CD4-positive, alpha-beta T cell treated with Interleukin-10 for 1 hour (primary cell): Measurements from ENCODE around the gene RACK1.
"Not testable (repeated sequence)": the region's sequence is repeated elsewhere in the genome, so short reads cannot be mapped to it uniquely, and the experiment has no call there.

Experiments used
- DNase-seq: peaks from one replicate; pipeline ENCODE4 v3.0.0-alpha.2; 2020

RACK1 gene

DNA sequence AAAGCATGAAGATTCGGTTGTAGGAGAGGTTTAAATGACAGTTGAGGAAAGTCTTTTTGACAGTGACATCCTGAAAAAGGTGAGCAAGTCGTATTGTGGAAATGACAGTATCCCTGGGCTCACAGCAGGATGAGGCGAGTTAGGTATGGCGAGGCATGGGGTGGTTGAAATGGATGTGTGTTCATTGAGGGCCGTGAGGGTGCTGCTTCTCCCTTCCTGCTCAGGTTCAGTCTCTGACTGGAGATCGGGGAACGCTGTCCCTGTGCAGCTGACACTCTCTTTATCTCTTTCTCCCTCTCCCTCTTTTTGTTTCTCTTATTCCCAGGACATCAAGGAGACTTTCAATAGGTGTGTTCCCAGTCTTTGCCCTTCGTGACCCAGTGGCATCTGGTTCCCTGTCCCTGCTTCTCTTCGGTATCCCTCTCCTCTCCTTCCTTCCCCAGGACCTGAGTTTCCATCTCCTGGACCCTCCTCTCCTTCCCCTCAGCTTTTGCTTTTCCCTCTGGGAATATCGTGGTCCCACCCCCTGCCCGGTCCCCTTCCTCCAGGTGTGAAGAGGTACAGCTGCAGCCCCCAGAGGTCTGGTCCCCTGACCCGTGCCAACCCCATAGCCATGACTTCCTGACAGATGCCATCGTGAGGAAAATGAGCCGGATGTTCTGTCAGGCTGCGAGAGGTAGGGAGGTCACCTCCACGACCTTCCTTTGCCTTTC, 10.5 kb downstream of the RACK1 start:
- no peak for DNase-seq

GRCh38 chr5:181232593-181232992, 11.1 kb downstream of the RACK1 start:
- no peak for DNase-seq

DNA sequence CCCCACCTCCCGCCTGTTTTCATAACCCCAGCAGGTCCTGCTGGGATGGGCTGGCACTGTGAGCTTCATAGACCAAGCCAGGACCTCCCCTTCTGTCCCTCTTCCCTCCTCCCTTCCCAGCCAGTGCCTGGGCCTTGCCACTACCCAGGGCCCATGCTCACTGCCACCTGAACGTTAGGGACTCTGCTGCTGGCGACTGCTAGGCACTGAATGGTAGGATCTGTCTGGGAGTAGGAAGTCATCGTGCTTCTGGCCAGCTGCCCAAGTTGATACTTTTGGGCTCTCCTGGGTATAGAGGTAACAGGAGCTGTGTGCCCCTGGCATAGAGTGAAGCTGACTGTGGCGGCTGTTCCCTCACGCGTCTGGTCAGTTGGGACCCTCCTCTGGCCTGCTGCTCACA, 12.3 kb downstream of the RACK1 start:
- no peak for DNase-seq

DNA sequence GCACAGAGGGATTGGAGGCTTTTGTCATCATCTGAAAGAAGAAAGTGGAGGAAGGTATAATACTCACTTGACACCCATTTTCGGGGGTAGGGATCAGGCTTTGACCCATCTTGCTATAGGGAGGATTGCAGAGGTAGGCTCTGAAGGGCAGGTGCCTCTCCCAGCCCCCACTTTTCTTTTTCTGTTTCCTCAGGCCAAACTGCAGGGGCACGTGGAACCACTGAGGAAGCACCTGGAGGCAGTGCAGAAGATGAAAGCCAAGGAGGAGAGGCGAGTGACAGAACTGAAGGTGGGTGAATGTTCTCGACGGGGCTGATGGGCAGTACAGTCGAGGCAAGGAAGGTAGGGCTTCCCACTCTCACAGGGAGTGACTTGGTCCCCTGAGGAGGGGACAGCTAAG, 13.2 kb downstream of the RACK1 start:
- no peak for DNase-seq

DNA sequence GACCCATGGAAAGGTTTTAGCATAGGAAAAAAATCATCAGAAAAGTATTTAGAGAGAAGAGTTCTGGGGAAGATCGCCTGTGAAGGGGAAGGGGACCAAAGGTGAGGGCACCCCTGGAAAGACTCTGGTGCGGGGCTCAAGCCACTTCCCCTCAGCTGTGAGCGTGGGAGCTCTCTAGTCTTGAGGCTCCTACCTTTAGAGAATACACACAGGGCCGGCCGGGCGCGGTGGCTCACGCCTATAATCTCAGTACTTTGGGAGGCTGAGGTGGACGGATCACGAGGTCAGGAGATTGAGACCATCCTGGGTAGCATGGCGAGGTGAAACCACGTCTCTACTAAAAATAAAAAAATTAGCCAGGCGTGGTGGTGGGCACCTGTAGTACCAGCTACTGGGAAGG, 13.7 kb downstream of the RACK1 start:
- DNase-seq = no peak

DNA sequence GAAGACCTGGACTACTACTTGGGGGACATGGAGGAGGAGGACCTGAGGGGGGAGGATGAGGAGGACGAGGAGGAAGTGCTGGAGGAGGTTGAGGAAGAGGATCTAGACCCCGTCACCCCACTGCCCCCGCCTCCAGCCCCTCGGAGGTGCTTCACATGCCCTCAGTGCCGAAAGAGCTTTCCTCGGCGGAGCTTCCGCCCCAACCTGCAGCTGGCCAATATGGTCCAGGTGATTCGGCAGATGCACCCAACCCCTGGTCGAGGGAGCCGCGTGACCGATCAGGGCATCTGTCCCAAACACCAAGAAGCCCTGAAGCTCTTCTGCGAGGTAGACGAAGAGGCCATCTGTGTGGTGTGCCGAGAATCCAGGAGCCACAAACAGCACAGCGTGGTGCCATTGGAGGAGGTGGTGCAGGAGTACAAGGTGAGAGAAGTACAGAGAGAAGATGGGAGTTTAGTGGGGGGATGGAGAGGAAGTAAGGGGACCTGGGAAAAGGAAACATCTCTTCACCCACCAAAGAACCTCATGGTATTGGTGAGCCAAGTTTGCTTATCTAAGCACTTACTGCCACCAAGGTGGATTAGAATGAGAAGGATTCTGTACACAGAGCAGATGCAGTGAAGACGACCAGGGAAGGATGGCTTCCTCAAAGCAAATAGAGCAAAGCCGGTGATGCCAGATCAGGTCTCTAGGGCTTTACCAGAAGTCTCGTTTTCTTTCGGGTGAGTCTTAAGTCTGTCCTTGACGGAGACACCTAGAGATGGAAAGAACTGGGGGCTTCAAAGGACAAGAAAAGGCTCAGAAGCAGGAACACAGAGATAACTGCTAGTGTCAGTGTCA, 19.1 kb downstream of the RACK1 start:
- peak; percentile 55 for DNase-seq

- no peak for DNase-seq
Observed at GRCh38 chr5:181223729-181224389, 19.8 kb downstream of the RACK1 start.

GRCh38 chr5:181223058-181223728, 20.5 kb downstream of the RACK1 start, which contains the start of gene TRIM41:
TSS of gene TRIM41 (plus strand) at chr5:181223281. CDS start at chr5:181224000, 719 bp downstream.
- peak; percentile 98 for DNase-seq

DNA sequence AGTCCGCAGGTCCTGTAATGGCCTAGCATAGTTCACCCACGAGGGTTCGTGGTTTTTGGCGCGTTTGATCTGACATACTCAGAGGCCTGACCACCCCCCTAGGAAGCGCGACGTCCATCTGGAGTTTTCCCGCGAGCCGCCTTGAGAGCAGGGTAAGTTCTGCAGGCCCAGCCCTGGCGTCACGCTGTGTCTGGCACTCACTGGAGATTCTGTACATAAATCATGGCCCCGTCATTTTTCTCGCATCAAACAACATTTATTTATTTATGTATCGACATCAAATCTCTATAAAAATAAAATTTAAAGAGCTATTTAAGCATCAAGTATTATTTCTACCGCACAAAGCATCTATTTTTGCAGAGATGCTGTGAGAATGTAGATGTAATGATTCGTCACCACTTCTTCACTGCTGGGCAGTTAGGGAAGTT, 21.1 kb downstream of the RACK1 start:
- no peak for DNase-seq

GRCh38 chr5:181221792-181222629, 21.7 kb downstream of the RACK1 start:
- peak; percentile 97 for DNase-seq

GRCh38 chr5:181221105-181221791, 22.5 kb downstream of the RACK1 start:
- DNase-seq = peak; percentile 76

- DNase-seq = no peak
Observed at GRCh38 chr5:181220178-181220515, 23.6 kb downstream of the RACK1 start.

DNA sequence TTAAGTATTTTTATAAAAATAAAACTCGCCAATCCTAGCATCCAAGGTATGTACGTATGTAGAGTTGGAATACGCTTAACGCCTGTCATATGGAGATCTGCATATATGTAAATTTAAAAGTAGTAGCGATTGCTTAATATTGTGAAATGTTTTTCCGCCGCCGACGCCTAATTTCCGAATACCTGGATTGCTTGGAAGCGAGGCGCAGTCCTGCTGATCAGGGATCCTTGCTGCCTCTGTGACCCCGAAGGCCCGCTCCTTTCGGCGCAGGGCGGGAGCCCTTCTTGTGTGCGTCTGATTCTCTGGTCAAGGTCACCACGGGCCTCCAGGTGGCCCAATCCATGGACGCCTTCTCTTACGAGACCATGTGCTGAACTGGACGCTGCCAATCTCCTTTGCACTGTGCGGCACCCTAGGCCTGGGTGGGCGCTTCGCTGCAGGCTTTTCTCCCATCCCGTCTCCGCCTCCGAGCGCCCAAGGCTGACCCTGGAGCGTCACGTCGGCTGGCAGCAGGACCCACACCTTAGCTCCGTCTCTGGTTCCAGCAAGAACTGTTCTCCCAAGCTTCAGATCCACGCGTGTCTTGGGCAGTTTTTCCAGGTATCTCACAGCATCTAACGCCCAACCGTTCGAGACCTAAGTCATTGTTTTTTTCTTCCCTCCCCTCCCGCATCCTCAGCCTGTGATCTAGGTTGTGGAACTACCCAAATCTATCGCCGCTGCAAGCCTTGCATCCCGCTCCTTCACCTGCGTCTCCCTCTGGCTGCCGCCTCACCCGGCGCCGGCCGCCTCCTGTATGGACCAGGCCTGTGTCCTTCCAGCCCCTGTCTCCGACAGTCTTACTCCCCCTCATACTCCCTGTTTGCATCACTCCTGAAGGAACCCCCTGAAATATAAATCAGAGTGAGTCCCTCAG, 24.2 kb downstream of the RACK1 start:
- DNase-seq = no peak

DNA sequence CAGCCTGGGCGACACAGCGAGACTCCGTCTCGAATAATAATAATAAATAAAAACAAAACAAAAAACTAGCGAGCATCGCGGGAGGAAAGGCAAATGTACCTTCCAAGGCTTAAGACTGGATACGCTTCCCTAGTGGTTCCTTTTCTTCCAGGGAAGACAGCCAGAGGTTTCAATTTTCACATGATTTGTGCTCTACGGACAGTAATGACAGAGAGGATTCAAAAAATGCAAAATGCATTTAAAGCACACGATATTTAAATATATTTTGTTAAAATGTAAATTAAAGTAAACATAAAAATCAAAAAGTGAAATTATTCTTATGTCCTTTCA, 24.9 kb downstream of the RACK1 start:
- no peak for DNase-seq

- DNase-seq = peak; percentile 56
Observed at GRCh38 chr5:181217803-181218062, 26.0 kb downstream of the RACK1 start.

DNA sequence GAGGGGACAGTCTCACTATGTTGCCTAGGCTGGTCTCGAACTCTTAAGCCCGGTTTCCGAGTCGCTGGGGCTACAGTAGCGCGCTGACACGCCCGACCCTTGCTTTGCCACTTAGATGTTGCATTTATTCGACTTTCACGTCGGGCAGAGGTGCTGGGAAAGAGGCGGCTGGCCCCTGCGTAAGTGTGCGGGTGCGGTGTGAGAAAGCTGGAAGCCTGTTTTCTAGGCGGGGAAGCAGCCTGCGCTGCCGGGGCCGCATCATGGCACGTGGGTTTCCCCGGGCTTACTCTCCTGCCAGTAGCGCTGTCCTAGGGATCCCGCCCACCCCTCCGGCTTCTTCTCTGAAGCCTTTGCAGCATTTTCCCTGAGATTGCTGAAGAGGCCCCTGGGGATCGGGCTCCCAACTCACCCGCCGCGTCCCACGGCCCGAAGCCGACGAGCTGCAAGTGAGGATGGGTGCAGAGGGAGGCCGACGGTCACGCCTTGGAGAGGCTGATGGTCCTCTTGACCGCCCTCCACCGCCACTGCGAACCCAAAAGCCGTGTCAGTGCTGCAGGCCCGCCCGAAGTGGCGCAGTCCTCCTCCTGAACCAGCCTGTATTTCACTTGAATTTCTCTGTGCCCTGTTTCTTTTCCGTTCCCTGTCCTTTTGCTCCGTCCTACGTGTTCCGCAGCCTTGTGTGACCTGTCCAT, 26.4 kb downstream of the RACK1 start:
- peak; percentile 74 for DNase-seq

- DNase-seq = peak; percentile 47
Observed at GRCh38 chr5:181215997-181216989, 27.4 kb downstream of the RACK1 start.

- not testable (repeated sequence) for DNase-seq
Observed at GRCh38 chr5:181214249-181214648, 29.5 kb downstream of the RACK1 start.

GRCh38 chr5:181212934-181213333, 30.8 kb downstream of the RACK1 start:
- no peak for DNase-seq
